HG03025 (cell line): Measurements from ENCODE around the gene NTM.
"Not testable (repeated sequence)": the region's sequence is repeated elsewhere in the genome, so short reads cannot be mapped to it uniquely, and the experiment has no call there.

Experiments used
- ATAC-seq: cut with Tn5 transposase; IDR thresholded peaks from one replicate; pipeline ENCODE4 v1.9.1; 2021; ENCODE audit warnings: mild to moderate bottlenecking, moderate library complexity; ENCODE audit not compliant: unreplicated experiment, low FRiP score

Gene NTM

DNA sequence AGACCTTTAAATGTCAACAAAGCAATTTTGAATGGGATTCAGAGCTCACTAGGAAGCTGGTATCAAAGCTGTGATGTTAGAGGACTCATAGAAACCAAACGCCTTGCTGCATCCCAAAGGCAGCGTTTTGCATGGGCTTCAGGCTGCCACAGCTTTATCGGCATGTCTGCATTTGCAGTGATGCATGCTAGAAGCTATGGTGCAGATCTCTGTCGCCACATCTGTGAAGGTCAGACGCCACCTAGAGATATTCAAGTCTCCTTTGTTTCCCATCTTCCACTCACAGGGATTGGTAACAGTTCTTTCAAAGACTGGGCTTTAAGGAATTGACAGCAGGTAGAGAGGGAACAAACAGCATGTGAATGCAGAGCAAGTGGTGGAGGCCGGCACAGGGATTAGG, 47.8 kb downstream of the NTM start:
- no peak for ATAC-seq

DNA sequence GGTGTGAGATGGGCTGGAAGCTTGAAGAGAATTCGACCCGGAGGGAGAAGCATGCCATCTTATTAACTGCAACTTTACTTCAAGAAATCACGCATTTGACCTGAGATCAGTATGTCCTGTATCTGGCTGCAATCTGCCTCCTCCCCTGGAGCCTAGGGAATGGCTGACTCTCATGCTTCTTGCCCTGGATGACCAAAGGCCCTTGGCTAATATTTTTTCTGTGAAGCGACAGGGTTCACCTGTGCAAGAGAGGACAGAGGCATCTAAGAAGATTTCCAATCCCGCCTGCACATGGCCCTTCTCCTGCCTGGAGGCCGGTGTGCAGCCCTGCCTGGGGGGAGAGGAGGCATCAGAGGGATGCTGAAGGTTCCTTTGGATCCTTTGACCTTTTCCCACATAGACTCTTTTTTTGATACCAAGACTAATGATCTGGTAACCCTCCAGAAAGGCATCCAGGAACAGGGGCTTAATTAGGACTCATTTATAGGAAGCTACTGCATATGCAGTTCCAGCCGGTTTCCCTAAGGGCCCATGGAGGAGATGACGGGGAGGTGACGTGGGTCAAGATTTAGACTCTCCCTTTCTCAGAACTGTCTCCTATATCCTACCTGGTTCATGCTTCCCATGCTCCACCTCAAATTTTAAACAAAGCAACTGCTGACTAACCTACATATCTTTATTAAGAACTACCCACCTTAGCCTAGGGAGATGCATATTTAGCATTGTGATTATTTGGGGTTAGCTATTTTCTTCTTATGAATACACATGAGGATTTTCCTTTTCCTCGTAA, 50.8 kb downstream of the NTM start:
- ATAC-seq: no peak

DNA sequence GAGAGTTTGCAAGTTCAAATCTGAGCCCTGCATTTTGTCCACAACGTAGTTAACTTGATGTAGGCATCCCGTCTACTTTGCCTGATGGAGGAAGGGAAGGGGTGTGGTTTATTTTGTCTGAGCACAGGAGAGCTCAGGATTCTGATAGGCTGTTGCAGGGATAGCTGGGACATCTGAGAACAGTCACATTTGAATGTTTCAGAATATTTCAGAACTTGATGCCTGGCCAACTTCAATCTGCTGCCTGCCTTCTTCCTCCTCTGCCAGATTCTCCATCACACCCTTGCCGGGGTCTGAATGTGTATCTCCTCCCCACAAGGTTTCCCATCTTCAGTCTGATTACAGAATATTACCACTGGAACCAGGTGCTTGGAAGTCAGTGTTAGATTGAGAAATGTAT, 51.6 kb downstream of the NTM start:
- no peak for ATAC-seq

DNA sequence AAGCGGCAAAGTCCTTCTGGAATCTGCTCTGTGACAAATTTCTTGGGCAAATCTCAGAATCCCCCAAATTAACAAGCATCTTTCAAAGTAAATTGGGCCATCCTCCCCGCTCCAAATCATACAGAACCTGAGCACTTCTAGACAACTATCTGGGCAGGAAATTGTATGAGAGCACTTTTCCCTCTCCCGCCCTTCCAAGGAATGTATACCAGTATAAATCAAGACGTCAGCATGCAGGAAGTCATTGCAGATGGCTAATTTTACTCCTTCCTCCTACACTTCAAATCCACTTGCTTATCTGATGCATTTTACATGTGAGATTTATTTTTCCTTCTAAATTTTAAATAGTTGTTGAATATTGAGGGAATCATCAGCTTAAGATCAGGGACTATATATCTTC, 52.1 kb downstream of the NTM start:
- ATAC-seq: no peak

DNA sequence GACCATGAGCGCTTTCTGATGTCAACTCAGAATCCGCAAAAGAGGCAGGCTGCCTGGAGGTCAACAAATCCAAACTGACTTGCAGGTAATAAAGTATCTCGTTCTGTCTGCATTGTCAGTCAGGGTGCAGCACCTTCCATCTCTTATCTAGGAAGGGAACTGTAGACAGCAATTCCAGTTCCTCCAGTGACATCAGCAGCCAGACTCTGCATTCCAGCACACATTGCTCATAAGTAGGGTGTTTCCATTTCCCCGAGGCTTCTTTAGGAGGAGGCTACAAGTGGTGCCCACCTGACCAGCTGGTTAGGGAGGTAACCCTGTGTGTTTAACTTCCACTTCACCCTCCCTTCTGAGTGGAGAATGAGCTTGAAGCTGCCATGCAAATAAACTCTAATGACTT, 53.3 kb downstream of the NTM start:
- no peak for ATAC-seq

DNA sequence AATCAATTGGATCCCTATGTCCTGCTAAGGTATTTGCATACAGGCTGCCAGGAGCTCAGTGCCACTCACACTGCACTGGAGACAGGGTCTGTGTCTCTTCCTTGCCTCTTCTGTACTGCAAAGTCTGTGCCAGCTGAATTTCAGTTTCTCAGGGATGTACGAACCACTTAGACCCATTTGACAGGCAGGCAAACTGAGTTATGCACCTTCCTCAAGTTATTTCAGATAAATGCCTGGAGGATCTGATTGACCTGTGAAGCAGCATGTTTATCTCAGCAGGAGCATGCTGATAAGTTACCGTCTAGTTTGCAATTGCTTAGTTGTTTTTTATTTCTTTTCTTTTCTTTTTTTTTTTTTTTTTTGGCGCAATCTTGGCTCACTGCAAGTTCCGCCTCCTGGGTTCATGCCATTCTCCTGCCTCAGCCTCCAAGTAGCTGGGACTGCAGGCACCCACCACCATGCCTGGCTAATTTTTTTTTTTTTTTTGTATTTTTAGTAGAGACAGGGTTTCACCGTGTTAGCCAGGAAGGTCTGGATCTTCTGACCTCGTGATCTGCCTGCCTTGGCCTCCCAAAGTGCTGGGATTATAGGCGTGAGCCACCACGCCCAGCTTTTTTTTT, 54.0 kb downstream of the NTM start:
- ATAC-seq: not testable (repeated sequence)

DNA sequence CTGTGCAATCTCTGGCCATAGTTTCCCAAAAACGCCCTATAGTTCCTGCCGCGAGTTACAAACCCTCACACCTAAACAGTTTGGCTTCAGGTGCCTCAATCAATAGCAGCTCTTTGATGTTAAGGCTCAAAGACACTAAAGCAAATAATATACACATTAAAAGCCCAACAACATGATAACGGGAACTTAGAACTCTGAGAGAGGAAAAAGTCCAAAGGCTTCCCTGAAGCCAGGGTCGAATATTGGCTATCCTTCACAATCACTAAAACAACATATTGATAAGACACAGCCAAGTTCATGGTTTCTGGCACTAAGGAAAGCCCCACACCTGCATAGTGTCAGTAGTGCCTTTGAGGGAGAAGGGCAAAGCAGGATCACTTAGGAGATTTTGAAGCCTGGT, 54.9 kb downstream of the NTM start:
- ATAC-seq: no peak

DNA sequence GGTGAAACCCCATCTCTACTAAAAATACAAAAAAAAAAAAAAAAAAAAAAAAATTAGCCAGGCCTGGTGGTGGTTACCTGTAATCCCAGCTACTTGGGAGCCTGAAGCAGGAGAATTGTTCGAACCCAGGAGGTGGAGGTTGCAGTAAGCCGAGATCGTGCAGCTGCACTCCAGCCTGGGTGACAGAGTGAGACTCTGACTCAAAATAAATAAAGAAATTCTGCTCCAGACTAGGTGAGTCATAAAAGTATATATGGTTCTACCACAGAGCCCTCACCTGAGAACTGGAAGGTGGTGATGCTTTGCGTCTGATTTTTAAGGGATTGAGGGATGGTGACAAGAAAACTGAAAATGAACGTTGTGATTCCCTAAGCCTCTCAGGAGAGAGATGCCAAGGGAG, 58.4 kb downstream of the NTM start:
- ATAC-seq: no peak

DNA sequence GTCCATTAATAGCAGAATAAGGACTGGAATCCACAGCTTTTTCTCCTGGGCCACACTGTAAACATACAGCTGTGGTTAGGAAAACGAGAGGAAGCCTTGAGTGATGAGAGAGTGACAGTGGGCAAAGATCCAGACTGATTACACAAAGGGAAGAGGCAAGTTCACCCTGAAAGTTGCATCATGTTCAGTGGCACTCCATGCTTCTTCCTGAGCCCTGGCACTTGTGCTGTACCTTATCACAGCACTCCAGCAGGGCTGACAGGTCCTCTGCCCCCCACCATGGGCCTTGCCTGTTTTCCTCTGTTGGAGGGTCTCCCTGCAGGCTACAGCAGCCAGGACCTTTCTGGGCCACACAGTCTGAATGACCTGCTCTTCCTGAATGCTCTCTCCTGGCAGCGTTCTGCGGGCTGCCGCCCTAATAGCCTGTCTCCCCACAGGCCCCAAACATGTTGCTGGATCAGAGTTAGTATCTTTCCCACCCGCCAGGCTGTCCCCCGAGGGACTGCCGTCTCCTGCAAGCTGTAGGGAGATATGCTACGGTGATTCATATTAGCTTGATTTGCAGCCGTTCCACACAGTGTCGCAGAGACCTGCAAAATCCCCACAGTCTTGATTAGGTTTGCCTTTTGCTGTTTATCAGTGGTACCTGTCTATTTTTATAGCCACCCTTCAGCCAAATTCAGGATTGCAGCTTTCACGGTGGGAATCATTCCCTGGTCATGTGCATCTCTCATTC, 60.2 kb downstream of the NTM start:
- no peak for ATAC-seq

DNA sequence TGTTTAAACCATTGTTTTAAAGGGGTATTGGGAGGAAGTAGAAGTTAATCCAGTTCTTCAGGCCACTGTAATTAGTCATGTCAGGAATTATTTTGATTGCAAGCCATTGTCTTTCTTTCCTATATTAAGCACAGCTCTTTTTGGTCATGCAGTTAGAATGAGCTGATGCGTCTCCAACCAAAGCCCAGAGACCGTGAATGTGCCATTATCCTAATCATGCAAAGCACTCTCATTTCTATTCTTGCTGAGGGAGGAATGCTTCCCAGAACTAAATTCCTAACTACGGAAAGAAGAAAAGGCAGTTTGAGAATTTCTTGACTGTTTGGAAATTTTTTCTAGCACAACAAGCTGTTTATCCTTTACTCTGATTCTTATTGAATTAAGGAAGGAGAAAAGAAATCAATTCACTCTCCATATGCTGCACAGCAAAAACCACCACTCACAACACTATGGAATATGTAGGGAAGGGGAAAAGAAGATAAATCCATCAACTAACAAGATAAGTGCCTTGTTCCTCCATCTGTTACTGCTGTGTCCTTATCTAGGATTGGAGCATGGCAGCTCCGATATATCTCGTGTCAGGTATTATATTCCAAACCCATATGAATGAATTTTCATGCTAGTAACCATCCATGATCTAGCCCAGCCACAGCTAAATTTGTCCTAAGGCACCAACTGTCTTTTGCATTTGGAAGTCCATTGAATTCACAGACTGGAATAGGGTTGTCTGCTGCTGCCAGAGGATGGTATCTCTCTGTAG, 70.8 kb downstream of the NTM start:
- no peak for ATAC-seq

DNA sequence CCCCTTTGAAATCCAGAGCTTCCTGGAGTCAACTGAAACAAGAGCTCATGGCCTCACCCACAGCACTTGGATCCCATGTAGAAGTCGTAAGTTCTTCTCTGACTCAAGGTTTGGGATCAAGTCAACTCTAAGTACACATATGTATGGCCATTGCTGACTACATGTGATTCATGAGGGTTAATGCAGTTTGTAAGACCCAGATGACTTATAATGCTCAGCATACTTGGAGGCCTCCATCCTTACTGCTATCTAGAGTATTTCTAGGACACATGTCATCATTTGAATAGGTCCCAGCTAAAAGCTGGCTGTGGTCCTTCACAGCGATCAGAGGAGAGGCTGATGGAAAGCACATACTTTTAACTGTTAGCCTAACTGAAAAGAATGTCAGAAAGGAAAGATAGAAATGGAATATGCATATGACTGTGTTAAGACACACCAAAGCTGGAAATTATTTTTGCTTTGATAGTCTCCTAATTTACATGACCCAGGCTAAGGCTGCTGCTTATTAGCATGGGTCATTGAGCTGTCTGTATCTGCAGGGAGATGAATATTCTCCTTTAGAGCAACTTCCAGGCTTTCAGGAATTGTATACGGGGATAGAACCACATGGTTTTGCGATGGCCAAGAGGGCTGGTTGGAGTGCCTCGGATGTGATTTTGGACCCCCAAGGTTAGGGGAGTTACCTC, 76.3 kb downstream of the NTM start:
- no peak for ATAC-seq

DNA sequence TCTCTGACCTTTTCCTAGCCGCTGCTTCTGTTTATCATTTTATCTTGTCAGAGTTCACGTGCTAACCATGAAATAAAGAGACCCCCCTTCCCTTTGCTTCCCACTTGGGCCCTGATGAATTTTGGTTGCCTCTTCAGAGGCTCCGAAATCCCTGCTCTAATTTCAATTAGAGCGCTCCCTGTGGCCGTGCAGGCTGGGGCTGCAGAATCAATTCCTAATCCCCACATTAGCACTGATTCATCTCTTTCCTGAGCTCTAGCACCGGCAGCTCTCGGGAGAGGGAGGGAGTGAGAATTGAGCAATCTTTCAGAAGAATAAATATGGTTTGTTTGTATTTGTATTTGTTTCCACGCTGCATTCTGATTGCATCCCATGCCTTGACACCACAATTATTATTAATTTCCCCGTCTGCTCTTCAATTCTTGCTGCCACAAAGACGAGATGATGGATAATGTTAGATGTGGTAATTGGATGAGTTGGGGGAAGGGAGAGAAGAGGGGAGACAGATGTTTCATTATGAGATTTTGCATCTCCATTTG, 76.9 kb downstream of the NTM start:
- ATAC-seq: no peak

DNA sequence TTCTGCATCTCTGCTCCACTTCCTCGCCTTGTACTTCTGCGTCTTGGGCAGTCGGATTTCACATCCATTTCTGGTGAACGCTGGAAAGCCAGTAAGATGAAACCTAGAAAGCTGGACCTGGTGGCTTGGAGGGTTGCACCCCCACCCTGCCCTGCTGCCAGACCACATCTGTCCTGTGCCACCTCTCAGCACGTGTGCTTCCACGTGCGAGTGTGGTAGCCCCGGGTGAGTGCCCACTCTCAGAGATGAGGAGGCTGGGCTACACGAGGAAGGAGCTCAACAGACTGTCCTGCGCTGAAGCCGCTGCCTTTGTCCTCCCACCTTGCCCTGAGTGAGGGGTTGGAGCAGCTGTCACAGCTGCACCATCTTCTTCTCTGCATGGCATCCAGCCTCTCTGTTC, 77.5 kb downstream of the NTM start:
- ATAC-seq: no peak

DNA sequence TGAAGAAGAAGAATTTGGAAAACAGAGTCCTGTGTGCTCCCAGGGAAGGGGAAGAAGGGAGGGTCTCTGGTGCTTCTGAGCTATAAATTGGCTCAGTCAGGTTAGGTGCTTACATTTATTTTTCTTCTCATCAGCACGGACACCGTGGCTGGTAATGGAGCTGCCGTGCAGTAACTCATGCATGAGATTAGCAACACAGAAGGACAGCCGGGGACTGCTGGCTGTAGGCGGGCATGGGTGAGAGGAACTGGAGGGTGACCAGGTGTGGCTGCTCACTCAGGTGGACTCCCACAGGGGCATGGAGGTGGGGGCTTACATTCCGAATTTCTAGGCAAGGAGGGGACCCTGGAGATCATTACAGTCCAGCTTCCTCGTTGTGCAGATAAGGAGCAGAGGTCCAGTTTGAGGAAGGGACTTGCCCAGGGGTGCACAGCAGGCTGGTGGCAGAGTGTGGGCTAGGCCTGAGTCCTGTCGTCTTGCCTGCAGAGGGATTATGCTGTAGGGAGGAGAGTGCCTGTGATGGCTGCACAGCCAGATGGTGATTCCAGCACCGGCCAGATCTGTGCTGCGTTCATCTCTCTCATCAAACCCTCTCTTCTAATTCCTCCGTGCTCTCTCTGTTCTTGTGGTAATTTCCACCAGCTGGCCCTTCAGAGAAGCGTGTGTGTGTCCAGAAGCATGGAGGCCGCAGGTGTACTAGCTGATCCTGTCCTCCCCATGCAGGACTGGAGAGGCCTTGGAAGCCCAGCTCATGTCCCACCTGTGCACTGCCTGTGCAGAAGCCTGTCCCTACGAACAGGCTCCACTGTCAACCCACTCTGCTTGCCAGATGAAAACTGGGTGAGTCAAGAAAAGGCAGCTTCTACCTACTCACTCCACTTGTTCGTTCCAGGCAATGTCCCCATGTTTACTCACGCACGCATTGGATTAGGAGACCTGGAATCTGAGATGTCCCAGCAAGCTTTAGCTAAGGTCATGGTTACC, 78.9 kb downstream of the NTM start:
- ATAC-seq: no peak

DNA sequence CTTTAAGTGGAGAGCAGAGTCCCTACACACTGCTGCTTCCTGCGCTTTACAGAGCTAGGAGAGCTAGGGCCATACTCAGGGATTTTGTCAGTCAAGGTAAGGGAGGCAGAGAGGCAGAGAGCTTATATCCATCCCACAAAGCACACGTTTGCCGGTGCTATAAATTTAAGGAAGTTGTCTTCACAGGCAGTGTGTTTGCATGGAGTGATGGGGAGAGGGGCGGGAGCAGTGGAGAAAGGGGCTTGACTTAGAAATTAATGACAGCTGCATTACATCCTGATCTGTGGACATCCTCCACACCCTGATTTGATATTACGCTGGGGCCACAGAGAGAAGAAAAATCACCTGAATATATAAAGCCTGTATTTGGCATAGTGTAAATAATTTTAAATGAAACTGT, 84.1 kb downstream of the NTM start:
- ATAC-seq: no peak

DNA sequence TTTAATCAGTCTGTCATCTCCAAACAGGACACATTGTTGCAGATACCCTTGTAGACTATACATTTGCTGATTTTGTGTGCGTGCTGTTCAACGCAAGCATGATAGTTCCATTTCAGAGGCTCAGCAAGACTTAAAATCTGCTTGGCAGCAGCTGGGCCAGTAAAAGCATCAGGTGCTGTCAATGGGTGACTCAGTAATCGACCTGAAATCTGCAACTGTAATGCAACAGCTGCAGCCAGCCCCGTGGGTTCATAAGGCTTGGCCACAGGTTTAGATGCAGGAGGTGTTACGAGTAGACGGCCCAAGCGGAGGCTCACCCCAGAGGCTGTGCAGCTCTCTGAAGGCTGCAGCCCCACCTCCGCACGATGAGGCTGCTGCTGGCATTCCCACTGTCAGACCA, 84.6 kb downstream of the NTM start:
- ATAC-seq: no peak

DNA sequence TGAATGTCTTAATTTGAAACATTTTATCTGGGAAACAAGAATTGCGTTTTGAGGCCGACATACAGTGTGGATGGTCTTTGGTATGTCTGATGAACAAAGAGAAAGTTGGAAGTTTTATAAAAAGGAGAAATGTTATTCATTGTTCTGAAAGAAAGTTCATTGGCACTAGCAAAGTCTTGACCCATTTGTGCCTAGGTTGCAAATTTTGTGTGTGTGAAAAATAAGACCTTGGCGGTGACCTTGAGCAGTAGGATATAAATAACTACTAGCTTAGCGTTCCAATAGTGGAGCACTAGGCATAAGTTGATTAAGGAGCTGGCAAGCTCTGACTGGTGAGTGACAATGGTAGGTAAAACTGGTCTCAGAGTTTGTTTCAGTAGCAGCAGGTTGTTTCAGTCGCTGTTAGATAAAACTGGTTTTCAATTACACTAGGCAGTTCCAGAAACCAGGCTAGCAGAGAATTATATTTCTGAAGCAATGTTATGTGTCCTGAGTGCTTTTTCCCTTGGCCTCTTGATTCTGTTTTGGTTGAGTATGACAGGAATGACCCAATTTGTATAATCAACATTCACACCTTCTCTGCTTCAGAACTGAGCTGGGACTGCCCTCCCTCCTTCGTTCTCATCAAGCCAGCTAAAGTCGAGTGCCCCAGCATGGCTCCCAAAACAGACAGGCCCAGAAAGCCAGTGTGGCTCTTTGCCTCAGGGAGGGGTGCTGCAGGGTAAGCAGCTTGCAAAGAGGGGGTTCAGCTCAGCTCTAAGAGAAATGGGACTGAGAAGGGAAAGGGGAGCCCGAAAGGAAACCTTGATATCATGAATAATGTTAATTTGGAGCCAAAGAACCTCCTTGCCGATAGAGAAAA, 85.7 kb downstream of the NTM start:
- ATAC-seq: no peak

DNA sequence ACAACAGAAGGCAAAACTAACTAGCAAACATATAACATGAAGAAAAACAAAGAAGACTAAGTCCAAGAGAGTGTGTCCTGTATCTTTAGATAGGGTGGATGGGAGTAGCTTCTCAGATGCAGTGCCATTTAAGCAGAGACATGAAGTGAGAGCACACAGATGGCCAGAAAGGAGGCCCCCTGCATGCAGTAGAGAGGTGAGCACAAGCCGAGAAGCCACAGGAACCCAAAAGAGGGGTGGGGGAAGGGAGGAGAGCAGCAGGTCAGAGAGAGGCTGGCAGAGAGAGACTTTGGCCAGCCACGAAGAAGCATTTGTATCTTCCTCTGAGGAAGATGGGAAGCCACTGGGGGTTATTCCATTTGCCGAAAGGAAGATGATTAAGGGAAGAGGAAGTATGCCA, 86.7 kb downstream of the NTM start:
- no peak for ATAC-seq
